HG03432 (cell line): ENCODE results near the gene MANBA.

ENCODE experiments used
- ATAC-seq: cut with Tn5 transposase; IDR thresholded peaks from one replicate; pipeline ENCODE4 v1.9.1; 2021; ENCODE audit warnings: mild to moderate bottlenecking, moderate library complexity; ENCODE audit not compliant: unreplicated experiment

Gene MANBA

DNA sequence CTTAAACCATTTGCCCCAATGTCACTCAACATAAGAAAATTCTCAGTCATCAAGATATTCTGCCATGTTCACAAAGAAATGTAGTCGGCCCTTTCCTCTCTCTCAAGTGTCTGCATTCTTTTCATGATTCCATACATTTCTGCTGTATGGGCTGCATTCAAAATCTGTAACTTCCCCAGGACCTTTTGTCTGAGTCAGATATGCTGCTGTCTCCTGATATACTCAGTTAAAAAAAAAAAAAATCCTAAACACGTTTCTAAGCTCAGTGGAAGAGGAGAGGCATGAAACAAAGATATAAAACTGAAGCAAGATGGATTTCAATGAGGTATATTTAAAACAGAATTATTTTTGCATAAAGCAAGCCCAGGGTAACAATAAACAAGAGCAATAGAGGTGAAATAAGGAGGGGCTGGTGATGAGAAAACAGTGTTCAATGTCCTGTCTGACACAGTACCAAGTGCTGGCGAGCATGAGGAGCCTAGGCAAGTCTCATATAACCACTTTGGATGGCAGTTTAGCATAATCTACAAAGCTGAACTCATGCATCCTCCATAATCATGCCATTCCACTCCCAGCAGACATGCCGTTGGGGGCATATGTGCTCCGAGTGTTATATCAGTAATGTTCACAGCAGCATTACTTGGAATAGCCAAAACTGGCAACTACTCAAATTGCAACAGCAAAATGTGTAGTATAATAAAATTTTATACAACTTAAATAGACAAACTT is 76.7 kb downstream of the MANBA start:
- no peak for ATAC-seq

DNA sequence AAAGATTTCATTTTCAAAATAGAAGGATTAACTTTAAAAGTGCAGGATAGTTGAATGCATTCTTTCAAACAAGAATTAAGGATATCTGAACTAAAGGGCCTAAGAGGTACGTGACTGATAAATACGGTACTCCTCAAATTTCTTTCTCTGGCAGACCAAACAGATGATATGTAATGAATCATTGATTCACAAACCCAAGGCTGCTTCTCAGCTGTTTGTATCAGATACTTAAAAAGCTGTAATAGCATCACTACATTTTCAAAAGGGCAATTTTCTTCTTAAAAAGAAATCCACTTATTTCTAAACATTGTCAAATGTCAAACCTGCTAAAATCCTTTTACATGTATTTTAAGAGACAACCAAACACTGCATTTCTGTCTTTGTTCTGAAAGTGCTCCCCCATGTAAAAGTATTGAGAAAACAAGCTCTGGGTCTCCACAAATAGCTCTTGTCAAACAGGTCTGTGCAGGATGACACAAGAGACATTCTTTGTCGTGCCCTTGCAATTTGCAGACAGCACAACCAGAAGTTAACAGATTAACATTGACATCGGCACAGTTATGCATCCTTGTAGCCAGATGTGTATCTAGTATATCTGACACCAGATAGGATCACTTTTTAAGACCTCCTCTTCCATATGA is 82.0 kb downstream of the MANBA start:
- no peak for ATAC-seq

DNA sequence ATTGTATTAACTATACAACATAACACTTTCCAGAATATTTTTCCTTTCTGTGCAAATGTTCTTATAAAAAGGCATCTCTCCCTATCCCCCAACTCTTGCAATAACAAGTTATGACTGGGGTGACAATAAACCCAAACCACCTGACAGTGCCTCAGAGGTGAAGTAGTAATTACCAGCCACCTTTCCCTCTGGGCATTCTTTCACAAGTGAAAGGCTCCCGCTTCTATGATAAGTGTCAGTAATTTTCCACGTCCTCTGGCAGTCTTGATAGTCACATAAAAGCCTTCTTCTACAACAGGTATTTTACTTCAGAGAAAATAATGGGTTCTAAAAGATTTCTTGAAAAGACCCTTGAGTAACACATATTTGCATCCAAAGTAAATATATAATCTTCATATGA is 82.7 kb downstream of the MANBA start:
- no peak for ATAC-seq

DNA sequence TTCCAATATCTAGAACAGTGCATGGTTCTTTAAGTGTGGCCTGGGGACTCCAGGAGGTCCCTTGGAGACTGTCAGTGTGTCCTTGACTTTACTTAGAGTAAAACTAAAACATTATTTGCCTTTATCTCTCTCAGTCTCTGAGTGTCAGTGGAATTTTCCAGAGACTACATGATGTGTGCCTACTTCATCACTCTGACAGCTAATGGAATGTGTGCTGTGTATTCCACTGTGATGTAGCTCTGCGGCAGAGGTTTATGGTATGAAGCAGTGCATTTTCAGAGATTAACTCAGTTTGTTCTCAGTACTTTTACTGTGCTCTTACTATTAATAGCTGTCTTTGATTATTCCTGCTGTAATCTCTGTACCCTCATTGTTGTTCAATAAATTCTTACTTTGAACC is 85.6 kb downstream of the MANBA start:
- no peak for ATAC-seq

DNA sequence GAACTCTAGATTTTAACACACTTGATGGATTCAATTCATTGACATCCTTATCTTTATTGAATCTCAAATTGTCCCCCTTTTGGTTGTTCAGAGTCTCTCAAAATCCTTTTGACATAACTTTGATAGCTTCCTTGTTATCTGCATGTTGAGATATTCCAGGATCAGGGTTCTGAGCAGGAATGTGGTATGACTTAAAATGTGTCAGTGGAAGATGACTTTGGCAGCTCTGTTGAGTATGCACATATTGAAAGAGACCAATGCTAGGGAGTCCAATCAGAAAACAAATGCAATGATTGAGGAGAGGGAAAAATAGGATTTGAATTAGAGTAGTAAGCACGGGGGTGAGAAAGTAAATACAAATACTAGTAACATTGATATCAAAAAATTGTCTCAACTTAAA is 93.8 kb downstream of the MANBA start:
- ATAC-seq = no peak

DNA sequence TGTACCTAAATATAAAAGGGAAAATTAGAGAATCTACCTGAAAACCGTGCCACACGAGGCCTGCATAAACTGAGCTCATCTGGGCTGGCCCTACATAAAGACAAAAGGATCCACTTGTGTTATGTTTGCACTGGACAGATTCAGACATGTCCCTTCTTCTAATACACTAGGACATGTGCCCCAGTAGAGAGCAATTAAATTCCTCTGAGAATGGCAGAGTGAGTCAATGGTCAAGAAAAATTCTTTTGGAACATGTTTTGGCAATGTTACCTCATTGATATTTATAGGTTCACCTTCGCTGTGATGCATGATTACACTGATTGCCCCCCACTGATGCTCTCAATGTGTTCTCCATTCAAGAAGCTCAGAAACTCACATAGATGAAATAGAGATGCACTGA is 95.2 kb downstream of the MANBA start:
- ATAC-seq = no peak

DNA sequence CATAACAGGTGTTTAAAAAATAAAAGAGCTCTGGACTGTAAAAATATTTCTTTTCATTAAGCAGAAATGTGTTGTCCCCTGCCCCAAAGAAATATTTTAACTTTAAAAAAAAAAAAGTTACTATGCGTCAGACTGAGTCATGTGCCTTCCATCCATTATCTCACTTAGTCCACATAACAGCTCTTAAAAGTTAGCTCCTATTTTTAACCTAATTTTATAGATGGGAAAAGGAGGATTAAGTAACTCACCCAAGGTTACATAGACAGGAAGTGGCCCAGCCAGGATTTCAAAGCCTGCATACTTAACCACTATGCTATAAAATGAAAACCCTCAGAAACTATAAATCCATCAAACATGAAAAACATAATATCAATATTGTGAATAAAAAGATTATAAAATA is 97.7 kb downstream of the MANBA start:
- ATAC-seq = no peak

DNA sequence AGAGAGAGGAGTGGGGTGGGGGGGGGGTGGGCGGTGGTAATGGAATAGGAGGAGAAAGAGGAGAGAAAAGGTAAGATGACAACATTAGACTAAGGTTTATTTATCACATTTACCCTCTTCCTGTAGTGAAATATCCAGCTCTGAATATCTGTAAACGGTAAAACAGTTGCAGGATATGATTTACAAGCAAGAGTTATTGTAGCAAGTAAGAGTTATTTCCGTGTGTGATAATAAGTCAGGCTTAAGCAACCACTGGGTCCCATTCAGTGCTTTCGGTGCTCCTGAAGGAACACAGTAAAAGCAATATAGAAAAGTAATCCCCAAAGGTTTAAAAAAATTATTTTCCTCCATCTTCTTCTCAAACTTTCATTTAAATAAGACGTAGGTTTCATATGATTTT is 103.6 kb downstream of the MANBA start:
- no peak for ATAC-seq

DNA sequence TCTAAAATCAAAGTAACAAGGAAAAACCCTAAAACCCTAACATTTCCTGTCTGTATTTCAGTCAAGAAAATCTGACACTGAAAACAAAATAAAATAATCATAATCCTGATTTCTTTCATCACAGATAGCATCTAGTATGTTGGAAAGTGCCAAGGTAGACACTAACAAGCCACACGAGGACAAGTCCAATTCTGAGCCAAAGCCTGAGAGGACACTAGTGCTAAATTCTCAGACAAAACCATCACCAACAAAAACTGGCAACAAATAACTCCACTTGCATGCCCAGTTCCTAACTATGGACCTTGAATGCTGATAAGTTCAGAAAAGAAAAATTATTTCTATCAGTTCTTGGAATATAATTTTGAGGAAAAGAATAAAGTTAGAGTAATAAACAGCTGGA is 113.7 kb downstream of the MANBA start:
- ATAC-seq = no peak

DNA sequence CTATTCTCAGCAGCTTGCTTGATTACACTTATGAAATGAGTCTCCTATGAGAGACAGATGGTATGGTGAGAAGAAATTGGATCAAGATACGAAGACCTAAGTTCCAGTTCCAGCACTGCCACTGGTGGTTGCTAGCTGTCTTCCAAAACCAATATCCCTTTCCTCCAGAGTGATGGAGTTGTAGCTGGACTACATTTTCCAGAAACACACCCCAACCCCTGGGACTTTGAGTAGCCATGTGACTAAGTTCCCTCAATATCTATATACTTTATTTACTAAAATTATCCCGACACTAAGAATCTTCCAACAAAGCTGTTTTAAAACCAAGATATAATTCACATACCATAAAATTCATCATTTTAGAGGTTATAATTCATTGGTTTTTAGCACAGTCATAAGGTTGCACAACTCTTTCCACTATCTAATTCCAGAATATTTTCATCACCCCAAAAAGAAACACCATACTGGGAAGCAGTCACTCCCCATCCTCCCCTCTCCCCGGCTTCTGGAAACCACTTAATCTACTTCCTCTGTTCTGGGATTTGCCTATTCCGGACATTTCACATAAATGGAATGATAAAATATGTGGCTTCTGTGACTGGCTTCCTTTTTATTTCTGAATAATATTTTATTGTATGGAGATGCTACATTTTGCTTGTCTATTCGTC is 118.0 kb downstream of the MANBA start:
- no peak for ATAC-seq

DNA sequence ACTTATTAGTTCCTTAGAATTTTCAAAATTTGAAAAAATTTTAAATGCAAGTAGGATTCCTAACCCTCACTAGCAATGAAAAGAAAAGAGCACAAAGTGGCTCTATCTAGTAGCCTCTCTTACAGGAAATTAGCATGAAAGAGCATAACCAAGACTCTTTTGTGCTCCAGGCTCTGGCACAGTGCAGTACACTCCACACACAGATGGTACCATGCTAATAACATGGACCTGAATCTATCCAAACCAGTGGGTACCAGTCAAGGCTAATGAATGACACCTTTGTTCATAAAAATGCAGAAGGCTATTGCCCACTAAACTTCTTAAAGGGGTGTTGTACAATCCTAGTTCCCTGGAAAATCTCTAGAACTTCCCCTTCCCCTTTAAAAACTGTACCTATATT is 119.0 kb downstream of the MANBA start:
- ATAC-seq = no peak

DNA sequence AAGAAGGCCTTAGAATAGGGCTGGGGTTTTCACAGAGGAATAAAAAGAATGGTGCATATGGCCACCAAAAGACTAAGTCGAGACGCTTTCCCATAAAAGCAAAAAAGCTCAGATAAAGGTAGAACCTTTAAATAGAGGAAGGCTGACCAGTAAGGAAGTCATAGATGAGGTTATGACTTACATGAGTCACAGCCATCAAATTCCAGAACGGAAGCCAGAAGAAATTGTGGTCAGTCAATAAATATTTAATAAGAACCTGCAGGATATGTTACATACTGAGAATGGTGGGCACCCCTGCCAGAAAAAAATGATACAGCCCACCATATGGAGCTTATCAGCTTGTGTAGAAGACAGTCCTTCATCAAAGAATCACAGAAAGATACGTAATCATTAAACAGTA is 120.1 kb downstream of the MANBA start:
- no peak for ATAC-seq

DNA sequence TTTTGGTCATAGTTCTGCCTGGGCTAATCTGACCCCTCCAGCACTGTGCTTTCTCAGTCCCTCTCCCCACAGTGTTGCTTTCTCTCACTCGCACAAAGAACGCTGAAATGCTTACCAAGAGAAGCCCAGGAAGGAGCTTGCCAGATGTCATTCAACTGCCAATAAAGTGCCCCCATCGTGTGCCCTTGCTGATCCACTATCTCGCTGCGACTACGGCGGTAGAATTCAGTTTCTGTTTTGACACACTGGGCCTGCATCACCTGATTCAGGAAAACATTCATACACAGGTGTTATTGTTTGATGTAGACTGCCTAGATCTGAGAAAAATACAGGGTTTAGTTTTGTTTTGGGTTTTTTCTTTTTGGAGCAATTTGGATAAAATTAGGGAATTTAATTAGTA is 121.2 kb downstream of the MANBA start:
- ATAC-seq = no peak

DNA sequence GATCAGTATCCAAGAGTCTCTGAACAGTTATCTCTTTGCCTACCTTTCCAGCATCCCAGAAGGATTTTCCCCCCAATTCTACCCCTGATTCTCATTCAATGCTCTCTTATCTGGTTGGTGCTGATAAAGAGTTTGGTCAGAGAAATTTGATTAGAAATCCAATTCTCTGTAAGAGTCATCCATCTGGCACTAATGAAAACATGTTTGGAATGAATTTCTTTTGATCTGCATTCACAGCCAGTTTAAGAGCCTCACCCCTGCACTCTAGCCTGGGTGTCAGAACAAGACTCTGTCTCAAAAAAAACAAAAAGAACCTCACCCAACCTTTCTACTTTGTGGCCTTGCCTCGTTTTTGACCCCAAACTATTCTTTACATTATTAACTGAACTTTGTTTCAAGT is 122.1 kb downstream of the MANBA start:
- no peak for ATAC-seq

DNA sequence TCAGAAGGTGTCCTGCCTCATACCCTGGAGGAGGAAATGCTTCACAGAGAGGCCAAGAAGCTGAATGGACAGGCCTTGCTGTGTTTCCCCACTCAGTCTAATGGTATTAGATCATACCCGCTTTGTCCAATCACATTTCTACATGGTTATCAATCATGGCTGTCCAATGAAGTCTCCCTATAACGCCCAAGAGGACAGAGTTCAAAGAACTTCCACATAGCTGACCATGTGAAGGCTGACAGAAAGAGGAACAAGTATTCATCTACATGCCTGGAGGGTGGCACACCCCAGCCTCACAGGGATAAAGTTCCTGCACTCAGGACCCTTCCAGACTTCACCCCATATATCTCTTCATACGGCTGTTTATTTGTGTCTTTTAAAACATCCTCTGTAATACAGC is 123.4 kb downstream of the MANBA start:
- no peak for ATAC-seq

DNA sequence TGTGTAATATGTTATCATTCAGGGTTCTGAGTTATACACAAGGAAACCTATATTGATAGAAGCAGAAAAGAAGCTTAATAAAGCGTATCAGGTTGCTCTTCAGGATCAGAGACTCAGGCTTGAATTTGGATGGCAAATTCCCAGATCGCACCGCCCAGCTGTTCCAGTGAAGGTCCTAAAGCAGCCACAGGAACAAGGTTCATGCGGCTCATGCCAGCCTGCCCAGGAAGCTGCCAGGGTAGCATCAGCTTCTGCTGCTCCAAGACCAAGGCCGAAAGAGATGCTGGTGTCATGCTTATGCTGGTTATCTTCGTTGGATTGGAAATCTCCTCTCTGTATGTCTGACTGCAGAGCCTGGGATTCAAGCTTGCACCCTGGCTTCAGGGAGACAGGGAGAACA is 127.7 kb downstream of the MANBA start:
- ATAC-seq = no peak

DNA sequence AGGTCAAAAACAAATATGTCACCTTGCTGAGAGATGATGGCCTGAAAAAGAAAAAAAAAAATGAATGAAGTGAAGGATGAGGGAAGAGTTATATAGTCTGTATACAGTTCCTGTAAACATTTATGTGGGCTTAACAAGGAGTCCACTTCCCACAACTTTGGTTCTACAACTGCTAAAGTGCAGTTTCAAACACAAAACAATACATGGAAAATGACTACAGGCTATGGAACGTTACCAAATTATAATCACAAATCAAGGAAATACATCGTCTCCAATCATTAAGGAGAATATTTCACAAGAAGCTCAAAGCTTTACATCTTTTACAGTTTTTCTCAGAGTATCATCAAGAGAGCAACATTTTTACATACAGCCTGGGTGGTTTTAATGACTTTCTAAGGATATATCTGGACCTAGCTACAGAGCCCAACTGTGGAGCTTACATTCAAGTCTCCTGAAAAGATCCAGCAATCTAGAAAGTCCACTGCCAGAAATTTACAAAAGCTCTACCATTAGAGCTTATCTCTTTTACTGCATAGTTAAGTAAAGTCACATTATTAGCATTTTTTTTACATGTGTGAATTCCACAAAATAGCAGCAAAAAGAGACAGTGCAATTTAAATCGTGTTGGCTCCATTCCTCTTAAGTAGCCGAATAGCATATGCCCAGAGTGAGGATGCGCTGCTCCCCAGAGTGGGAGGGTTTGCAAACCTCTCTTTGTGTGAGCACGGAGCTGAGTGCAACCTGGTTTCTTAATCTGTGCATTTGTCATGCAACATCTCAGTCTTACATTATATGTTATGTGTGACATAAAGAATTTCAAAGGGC is 128.3 kb downstream of the MANBA start:
- ATAC-seq = no peak

DNA sequence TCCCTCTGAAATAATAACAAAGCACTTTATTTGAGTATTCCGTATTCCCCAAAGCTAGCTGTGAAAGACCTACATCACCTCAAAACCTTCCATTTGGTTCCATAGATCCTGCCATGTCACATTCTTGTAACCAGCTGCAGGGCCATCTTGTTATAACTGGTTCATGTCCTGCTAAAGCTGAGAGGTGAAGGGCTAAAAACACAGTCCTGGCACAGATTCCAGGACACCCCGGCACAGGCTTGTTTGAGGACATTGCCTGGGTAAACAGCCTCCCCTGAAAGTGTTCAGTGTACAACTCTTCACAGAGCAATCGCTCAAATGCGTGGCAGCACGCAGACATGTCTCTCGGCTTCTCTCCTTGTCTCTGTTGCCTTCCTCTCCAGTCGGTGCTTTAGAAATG is 129.2 kb downstream of the MANBA start:
- no peak for ATAC-seq

DNA sequence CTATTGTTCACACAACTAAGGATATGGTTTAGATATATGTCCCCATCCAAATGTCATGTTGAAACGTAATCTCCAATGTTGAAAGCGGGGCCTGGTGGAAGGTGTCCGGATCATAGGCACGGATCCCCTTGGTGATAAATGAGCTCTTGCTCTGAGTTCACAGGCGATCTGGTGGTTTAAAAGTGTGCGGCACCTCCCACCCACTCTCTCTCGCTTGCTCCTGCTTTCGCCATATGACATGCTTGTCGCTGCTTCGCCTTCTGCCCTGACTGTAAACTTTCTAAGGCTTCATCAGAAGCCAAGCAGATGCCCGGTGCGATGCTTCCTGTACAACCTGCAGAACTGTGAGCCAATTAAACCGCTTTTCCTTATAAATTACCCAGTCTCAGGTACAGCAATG is 131.1 kb downstream of the MANBA start:
- no peak for ATAC-seq

DNA sequence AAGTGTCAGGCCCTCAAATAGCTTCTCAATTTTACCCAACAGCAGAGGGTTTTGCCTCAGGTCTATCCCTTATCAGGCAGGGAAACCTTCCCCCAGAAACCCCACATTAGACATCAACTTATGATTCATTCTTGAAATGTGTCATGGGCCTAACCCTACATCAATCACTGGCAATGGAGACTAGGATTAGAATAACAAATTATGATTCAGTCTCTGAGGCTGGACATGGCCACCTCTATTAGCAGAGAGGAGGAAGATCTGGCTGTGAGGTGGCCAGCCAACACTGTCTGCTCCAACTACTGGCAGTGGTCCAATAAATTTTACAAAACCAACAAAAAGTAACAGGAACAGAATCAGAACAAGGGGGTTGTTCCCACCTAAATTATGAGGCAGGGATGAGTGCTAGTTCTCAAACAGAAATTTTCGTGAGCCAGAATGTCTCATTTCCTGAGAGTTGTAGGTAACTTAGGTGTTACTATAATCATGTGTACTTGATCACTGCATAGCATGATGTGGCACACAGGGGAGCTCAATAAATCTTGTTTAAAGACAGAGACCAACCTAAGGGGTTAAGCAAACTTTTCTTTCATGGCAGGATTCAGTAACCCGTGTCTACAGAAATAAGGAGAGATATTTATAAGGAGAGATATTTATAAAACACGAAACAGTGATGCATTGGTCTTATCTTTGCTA is 132.8 kb downstream of the MANBA start:
- peak; percentile 53 for ATAC-seq
